Glutamatergic neuron (in vitro differentiated cells): ENCODE measurements around the gene PSMA2. TPM values are rescaled to one million over a fixed set of nuclear protein-coding genes. Genes with fewer than 3 reads are reported as not detected.

Experiments used
- DNase-seq: peaks from one replicate; pipeline ENCODE4 v3.0.0; 2022
- H3K27ac Mint-ChIP-seq: one replicate; pipeline ENCODE4 v1.8.0; 2020; ENCODE audit warnings: mild to moderate bottlenecking, mixed read lengths, inconsistent platforms; ENCODE audit not compliant: unreplicated experiment
- H3K27me3 Mint-ChIP-seq: one replicate; pipeline ENCODE4 v1.8.0; 2020; ENCODE audit warnings: mild to moderate bottlenecking, moderate library complexity, mixed read lengths, inconsistent platforms; ENCODE audit not compliant: unreplicated experiment
- H3K36me3 Mint-ChIP-seq: one replicate; pipeline ENCODE4 v1.8.0; 2020; ENCODE audit warnings: mild to moderate bottlenecking, mixed read lengths, inconsistent platforms; ENCODE audit not compliant: unreplicated experiment
- H3K4me1 Mint-ChIP-seq: one replicate; pipeline ENCODE4 v1.8.0; 2020; ENCODE audit warnings: mild to moderate bottlenecking, low read depth, mixed read lengths, inconsistent platforms; ENCODE audit not compliant: unreplicated experiment
- H3K4me3 Mint-ChIP-seq: one replicate; pipeline ENCODE4 v1.8.0; 2020; ENCODE audit warnings: mild to moderate bottlenecking, mixed read lengths, inconsistent platforms; ENCODE audit not compliant: unreplicated experiment
- H3K9me3 Mint-ChIP-seq: one replicate; pipeline ENCODE4 v1.8.0; 2020; ENCODE audit warnings: mild to moderate bottlenecking, moderate library complexity, mixed read lengths, inconsistent platforms; ENCODE audit not compliant: unreplicated experiment
- total RNA-seq: library from RNA; stranded (reverse); fragmentation: NEBNext Ultra II Directional; extraction: Animal tissue kit (Norgen Biotek cat#: 25700); gene quantifications from one replicate; pipeline ENCODE4 v1.2.1, GENCODE V29; 2021; ENCODE audit not compliant: unreplicated experiment
- TF ChIP-seq, protein P1 (sequence below): fragments of 200-600 bp; sonication (generic); IDR thresholded peaks from one replicate; pipeline ENCODE4 v1.5.0; 2021; ENCODE audit not compliant: partially characterized antibody, unreplicated experiment

The PSMA2 gene
- total RNA-seq, 1 donor from 2014 or later = 78.4 TPM

DNA sequence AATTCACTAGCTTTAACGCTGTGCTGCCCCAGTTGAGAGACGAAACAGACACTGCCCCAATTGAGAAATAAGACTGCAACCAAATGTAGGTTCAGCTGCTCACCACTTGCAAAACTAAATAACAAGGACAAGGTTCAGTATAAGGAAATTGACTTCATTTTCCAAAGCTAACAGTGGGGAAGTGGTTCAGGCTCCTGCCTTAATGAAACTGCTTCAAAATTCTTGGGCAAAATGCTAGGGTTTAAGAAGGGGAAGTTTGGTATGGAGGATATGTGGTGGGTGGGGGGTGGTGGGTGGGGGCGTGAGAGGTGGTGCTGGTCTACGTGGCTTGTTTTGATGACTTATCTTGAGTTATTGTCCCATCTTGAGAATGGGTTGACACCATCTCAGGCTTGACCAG, 22.0 kb upstream of the PSMA2 start:
- Mint-ChIP-seq H3K4me3 (no peak overlapping the region), H3K27me3 (no peaks in the 10 kb centered on the region), H3K9me3 (peaks cover 2% of the 10 kb centered on the region), H3K4me1 (no peaks in the 10 kb centered on the region), H3K36me3 (peaks cover 5% of the 10 kb centered on the region), H3K27ac (no peak overlapping the region)
- no peak for DNase-seq
- TF ChIP-seq, protein P1, sequence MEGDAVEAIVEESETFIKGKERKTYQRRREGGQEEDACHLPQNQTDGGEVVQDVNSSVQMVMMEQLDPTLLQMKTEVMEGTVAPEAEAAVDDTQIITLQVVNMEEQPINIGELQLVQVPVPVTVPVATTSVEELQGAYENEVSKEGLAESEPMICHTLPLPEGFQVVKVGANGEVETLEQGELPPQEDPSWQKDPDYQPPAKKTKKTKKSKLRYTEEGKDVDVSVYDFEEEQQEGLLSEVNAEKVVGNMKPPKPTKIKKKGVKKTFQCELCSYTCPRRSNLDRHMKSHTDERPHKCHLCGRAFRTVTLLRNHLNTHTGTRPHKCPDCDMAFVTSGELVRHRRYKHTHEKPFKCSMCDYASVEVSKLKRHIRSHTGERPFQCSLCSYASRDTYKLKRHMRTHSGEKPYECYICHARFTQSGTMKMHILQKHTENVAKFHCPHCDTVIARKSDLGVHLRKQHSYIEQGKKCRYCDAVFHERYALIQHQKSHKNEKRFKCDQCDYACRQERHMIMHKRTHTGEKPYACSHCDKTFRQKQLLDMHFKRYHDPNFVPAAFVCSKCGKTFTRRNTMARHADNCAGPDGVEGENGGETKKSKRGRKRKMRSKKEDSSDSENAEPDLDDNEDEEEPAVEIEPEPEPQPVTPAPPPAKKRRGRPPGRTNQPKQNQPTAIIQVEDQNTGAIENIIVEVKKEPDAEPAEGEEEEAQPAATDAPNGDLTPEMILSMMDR = no peak

DNA sequence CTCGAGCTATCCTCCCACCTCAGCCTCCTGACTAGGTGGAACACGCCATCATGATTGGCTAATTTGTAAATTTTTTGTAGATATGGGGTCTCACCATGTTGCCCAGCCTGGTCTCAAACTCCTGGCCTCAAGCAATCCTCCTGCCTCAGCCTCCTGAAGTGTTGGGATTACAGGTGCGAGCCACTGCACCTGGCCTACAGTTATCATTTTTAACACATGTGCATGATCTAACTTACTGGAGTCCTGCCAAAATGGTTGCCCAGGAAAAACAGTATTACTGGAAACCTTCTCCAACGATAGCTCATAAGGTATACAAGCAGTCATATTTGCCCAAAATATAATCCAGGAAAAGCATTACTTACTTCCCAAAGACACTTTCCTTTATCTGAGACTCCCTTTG, 20.4 kb upstream of the PSMA2 start:
- no peaks in the 10 kb centered on the region for H3K27me3 Mint-ChIP-seq
- TF ChIP-seq, protein P1 = no peak
- DNase-seq = no peak
- H3K9me3 Mint-ChIP-seq = peaks cover 2% of the 10 kb centered on the region
- no peak overlapping the region for H3K4me3 Mint-ChIP-seq
- no peaks in the 10 kb centered on the region for H3K4me1 Mint-ChIP-seq
- peaks cover 5% of the 10 kb centered on the region for H3K36me3 Mint-ChIP-seq
- no peak overlapping the region for H3K27ac Mint-ChIP-seq

DNA sequence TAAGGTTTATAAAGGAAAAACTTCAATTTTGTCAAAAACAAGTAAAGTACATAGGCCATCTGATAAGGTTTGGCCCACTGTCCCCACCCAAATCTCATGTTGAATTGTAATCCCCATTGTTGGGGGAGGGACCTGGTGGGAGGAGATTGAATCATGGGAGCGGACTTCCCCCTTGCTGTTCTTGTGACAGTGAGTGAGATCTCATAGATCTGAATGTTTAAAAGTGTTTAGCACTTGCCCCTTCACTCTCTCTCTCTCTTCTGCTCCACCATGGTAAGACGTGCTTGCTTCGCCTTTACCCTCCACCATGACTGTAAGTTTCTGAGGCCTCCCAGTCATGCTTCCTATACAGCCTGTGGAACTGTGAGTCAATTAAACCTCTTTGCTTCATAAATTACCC, 18.4 kb upstream of the PSMA2 start:
- Mint-ChIP-seq H3K4me1 (no peaks in the 10 kb centered on the region), H3K27me3 (no peaks in the 10 kb centered on the region), H3K36me3 (peaks cover 4% of the 10 kb centered on the region), H3K4me3 (no peak overlapping the region), H3K9me3 (no peaks in the 10 kb centered on the region), H3K27ac (no peak overlapping the region)
- no peak for DNase-seq
- TF ChIP-seq, protein P1 = no peak

DNA sequence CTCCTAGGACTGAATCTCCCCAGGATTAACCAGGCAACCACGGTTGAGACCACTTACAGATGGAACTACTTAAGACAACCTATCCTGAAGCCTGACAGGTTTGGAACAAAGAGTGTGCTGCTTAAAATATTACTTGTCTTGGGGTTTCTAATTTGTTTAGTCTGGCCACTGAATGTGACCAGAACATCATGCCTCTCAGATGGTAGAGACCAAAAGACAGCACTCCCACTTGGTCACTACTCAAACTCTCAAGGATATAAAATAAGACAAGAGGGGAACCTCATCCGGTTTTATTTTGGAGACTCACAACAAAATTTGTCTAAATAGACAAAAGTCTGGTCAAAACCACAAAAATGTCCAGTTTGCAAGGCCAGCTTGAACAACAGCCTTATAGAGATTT, 15.5 kb upstream of the PSMA2 start:
- TF ChIP-seq, protein P1 = no peak
- Mint-ChIP-seq H3K27ac (no peak overlapping the region), H3K9me3 (no peaks in the 10 kb centered on the region), H3K4me3 (no peak overlapping the region), H3K27me3 (no peaks in the 10 kb centered on the region), H3K36me3 (no peaks in the 10 kb centered on the region), H3K4me1 (peaks cover 8% of the 10 kb centered on the region)
- DNase-seq = no peak

DNA sequence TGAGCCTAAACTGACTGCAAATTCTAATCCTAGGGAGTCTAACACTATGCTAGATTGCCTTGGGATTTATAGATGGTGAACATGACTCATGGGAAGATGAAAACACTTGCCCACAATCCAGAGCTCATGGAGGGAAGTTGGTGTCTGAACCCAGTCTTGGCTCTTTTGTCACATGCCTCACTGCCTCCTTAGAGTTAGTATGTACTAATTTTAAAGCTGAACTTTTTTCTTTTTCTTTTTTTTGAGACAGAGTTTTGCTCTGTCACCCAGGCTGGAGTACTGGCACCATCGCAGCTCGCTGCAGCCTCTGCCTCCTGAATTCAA, 14.6 kb upstream of the PSMA2 start:
- H3K27ac Mint-ChIP-seq = no peak overlapping the region
- no peaks in the 10 kb centered on the region for H3K9me3 Mint-ChIP-seq
- DNase-seq = no peak
- H3K36me3 Mint-ChIP-seq = no peaks in the 10 kb centered on the region
- H3K27me3 Mint-ChIP-seq = no peaks in the 10 kb centered on the region
- peaks cover 10% of the 10 kb centered on the region for H3K4me1 Mint-ChIP-seq
- TF ChIP-seq, protein P1 = no peak
- no peak overlapping the region for H3K4me3 Mint-ChIP-seq
